Peyer's patch (tissue), 4 donors: ENCODE measurements around the gene MEGF8. TPM values are rescaled to one million over a fixed set of nuclear protein-coding genes. Genes with fewer than 3 reads are reported as not detected.
A peak's percentile ranks its signal among the peaks of the same experiment; 100 is the strongest.

Experiments used
- DNase-seq, 3 donors: peaks; one replicate each; pipeline ENCODE4 v3.0.0-alpha.2; 2017 to 2019
- H3K27ac ChIP-seq, 4 donors: fragments of 200-600 bp; sonication (generic); one replicate each; pipeline ENCODE4 v1.5.1; 2016 to 2019
- H3K27me3 ChIP-seq, 2 donors: fragments of 200-600 bp; sonication (generic); one replicate each; pipeline ENCODE4 v1.5.1; 2019
- H3K36me3 ChIP-seq, 3 donors: fragments of 200-600 bp; sonication (generic); one replicate each; pipeline ENCODE4 v1.5.1; 2016 to 2019
- H3K4me1 ChIP-seq, 4 donors: fragments of 200-600 bp; sonication (generic); one replicate each; pipeline ENCODE4 v1.5.1; 2016 to 2019
- H3K4me3 ChIP-seq, 4 donors: fragments of 200-600 bp; sonication (generic); 1 replicate in 3 of 4; 2 replicates in 1 of 4; pipeline ENCODE4 v1.5.1; 2016 to 2019; ENCODE audit warnings: mild to moderate bottlenecking in 1 of 4
- H3K9me3 ChIP-seq, 4 donors: fragments of 200-600 bp; sonication (generic); one replicate each; pipeline ENCODE4 v1.5.1; 2016 to 2019; ENCODE audit warnings: mild to moderate bottlenecking in 1 of 4
- POLR2A ChIP-seq, 2 donors: fragments of 450-650 bp; IDR thresholded peaks; one replicate each; pipeline ENCODE4 v1.5.1; 2017; ENCODE audit warnings: antibody characterized with exemption in 2 of 2, mild to moderate bottlenecking in 2 of 2, moderate library complexity in 2 of 2
- total RNA-seq, 4 donors: library from RNA; depleted of rRNA; stranded (reverse); fragments of >200 nt; gene quantifications; one replicate each; pipeline ENCODE4 v1.1.0, GENCODE V29; 2016
- TF ChIP-seq, protein P1 (sequence below), 6 experiments: fragments of 450-650 bp in 4 of 6; fragments of 200-600 bp in 2 of 6; sonication (generic) in 1 of 6; IDR thresholded peaks; one replicate each; pipeline ENCODE4 v1.5.1; 2017 to 2019; ENCODE audit warnings: antibody characterized with exemption in 6 of 6, mild to moderate bottlenecking in 3 of 6, moderate library complexity in 1 of 6

MEGF8 gene
- total RNA-seq, 4 donors from 2014 or later = 12.3 to 30.8 (median 22.3) TPM

DNA sequence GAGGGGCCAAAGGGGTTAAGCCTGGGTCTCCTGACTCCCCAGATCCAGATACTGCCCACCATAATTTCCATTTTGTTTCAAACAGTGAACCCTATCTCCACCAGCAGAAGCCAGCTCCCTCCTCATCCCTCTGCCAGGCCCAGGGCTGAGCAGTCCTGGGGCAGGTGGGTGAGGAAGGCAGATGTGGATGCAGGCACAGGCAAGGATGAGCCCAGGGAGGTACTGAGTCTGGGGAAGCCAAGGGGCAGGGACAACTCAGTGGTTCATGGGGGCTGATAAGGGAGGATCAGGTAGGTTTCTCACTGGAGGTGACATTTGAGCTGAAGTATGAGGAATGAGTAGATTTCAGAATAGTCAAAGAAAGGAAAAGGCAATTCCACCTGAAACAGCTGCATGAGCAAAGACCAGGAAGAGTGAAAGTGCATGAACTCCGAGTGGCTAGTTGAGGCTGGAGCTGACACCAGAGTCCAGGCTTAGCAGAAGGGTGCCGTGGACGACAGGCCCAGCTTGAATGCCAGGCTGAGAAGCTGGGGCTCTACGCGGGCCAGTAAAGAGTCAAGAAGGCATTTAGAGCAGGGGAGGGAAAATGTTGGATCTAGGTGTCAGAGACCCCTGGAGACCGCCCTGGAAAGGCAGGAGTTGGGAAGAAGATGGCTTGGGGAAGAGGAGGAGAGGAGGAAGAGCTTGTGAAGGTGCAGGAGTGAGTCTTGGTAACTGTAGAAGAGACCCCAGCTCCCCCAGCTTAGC lies 46.1 kb upstream of the MEGF8 start:
- peaks cover 15 to 63% (median 33%) of the 10 kb centered on the region in 4 donors for H3K4me1 ChIP-seq

DNA sequence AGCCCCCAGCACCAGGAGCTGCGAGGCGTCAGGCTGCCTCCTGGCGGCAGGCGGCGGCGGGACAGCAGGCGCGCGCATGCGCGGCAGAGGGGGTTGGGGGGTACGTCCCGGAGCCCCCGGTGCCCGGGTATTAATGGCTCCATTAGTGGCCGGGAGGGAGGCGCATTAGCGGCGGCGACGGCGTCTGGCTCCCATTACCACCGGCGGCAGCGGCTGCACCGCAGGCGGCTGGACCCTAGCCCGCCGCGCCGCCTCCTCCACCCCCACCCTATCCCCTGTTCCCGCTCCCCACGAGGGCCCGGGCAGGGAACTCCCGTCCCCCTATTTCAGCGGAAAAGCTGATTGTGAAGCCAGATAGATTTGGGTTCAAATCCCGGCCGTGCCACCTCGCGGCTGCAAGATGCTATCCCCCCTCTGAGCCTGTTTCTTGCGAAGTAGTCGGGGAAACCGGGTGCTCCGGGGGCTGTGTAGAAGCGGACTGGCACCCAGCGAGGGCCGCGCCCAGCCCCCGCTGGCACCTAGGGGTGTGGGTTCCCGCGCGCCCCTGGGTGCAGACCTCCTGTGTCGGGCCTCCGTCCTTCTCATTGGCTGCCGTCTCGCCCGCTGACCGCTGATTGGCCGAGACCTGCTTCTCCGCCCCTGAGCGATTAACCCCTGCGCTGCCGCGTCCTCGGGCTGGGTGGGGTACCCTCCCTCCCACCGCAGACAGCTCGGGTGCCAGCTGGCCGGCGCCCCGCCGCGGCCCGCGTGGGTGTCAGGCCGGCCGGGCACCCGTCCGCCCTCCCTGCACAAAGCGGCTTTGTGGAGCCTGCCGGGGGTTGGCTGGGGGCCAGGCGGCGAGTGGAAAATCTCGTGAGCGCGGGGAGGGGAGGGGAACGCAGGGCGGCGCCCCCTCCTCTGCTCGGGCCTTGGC lies 45.3 kb upstream of the MEGF8 start:
- Histone ChIP-seq H3K4me3 (peak overlapping the region; percentile 64 to 89 (median 83)), H3K36me3 (peaks cover 0 to 2% (median 0%) of the 10 kb centered on the region in 3 donors), H3K27ac (peak overlapping the region; percentile 89 to 99 (median 96)), H3K9me3 (no peaks in the 10 kb centered on the region), H3K4me1 (peaks cover 15 to 68% (median 37%) of the 10 kb centered on the region in 4 donors), H3K27me3 (no peaks in the 10 kb centered on the region)
- DNase-seq = peak; percentile 89 to 95 (median 91)
- no peak for TF ChIP-seq POLR2A (IDR thresholded peaks at IDR 0.05)
- TF ChIP-seq, protein P1, sequence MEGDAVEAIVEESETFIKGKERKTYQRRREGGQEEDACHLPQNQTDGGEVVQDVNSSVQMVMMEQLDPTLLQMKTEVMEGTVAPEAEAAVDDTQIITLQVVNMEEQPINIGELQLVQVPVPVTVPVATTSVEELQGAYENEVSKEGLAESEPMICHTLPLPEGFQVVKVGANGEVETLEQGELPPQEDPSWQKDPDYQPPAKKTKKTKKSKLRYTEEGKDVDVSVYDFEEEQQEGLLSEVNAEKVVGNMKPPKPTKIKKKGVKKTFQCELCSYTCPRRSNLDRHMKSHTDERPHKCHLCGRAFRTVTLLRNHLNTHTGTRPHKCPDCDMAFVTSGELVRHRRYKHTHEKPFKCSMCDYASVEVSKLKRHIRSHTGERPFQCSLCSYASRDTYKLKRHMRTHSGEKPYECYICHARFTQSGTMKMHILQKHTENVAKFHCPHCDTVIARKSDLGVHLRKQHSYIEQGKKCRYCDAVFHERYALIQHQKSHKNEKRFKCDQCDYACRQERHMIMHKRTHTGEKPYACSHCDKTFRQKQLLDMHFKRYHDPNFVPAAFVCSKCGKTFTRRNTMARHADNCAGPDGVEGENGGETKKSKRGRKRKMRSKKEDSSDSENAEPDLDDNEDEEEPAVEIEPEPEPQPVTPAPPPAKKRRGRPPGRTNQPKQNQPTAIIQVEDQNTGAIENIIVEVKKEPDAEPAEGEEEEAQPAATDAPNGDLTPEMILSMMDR (IDR thresholded peaks at IDR 0.05) = peak; percentile 90 to 97 (median 92)

More for the DNA sequence above, 46.1 kb upstream of the MEGF8 start:
- H3K4me3 ChIP-seq = peak overlapping the region; percentile 64 to 89 (median 83)
- peaks cover 0 to 9% (median 0%) of the 10 kb centered on the region in 3 donors for H3K36me3 ChIP-seq
- H3K9me3 ChIP-seq = no peaks in the 10 kb centered on the region
- H3K27ac ChIP-seq = peak overlapping the region; percentile 89 to 99 (median 96)
- TF ChIP-seq POLR2A (IDR thresholded peaks at IDR 0.05) = no peak
- TF ChIP-seq, protein P1 (IDR thresholded peaks at IDR 0.05) = no peak
- peak in 1 of 3 donors; percentile 50 for DNase-seq
- H3K27me3 ChIP-seq = no peaks in the 10 kb centered on the region

DNA sequence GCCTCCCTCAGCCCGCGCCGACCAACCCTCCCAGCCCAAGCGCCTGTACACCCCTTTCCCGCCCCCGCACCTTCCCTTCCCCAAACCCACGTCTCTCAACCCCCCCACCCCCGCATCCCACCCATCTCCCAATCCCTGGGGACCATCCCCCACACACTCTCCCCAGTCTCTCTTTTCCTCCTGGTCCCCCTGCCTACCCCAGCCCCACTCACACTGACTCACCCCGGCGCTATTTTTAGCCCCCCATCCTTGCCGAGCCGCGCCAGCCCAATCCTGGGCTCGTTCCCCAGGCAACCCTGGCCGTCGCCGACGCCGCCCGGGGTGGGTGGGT lies 44.7 kb upstream of the MEGF8 start:
- Histone ChIP-seq H3K4me1 (peaks cover 15 to 71% (median 42%) of the 10 kb centered on the region in 4 donors), H3K4me3 (peak overlapping the region; percentile 64 to 89 (median 83)), H3K36me3 (no peaks in the 10 kb centered on the region), H3K27me3 (no peaks in the 10 kb centered on the region), H3K9me3 (no peaks in the 10 kb centered on the region), H3K27ac (peak overlapping the region; percentile 89 to 99 (median 96))
- DNase-seq = peak in 1 of 3 donors; percentile 52
- TF ChIP-seq, protein P1 (IDR thresholded peaks at IDR 0.05) = no peak
- no peak for TF ChIP-seq POLR2A (IDR thresholded peaks at IDR 0.05)

DNA sequence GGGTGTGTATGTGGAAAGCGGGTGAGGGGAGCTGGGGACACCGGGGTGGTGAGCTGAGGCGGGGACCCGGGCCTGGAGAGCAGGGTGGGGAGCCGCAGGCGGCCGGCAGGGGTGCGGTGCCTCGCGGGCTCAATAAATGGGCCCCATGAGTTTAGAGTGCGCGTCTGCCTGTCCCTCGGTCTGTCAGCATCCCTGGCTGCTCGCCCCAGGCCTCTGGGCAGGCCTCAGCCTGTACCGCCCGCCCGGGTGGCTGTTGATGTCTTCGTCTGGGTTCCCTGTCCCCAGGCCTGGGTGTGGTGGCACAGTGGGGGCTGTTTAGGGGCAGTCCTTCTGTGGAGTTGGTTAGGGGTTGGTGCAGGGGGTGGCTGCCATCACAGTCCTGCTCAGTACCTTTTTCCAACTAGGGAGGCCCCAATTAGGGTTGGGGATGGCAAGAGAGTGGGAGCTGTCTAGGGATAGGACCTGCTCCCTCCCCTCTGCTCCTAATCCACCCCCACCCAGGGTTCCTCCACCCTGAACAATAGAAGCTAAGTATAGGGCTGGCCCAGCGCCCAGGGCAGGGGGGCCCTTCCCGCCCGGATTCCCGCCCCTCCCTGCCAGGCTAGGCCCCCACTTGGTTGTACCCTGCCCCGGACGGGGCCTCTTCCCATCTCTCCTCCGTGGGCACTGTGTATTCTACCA lies 44.1 kb upstream of the MEGF8 start:
- peak in 1 of 3 donors; percentile 64 for DNase-seq
- Histone ChIP-seq H3K4me3 (peak overlapping the region; percentile 64 to 89 (median 83)), H3K9me3 (no peaks in the 10 kb centered on the region), H3K36me3 (no peaks in the 10 kb centered on the region), H3K4me1 (peaks cover 15 to 76% (median 46%) of the 10 kb centered on the region in 4 donors), H3K27ac (peak overlapping the region; percentile 89 to 99 (median 96)), H3K27me3 (no peaks in the 10 kb centered on the region)
- TF ChIP-seq, protein P1 (IDR thresholded peaks at IDR 0.05) = peak in 1 of 6 experiments; percentile 18
- TF ChIP-seq POLR2A (IDR thresholded peaks at IDR 0.05) = no peak
